Superior temporal gyrus (tissue), 1 donor: Measurements from ENCODE around the gene VPS37C.
"Not testable (repeated sequence)": the region's sequence is repeated elsewhere in the genome, so short reads cannot be mapped to it uniquely, and the experiment has no call there.

Source experiments
- DNase-seq: peaks from one replicate; pipeline ENCODE4 v3.0.0-alpha.2; 2016; ENCODE audit errors: extremely low spot score

VPS37C gene

DNA sequence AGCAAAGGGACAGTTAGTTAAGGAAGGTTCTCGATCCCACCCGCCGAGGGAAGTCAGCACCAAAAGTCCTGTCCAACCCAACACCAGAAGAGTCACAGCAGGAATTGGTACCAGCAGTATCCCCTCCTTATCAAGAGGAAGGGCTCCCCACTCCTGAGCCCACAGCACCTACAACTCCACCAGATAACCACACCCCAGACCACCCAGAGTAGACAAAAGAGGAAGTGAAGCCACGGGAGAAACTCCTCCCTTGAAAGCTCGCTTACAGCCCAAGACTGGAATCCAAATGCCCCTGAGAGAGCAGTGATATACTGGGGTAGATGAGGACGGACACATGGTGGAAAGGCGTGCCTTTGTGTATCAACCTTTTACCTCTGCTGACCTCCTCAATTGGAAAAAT lies 66.2 kb downstream of the VPS37C start:
- no peak for DNase-seq

DNA sequence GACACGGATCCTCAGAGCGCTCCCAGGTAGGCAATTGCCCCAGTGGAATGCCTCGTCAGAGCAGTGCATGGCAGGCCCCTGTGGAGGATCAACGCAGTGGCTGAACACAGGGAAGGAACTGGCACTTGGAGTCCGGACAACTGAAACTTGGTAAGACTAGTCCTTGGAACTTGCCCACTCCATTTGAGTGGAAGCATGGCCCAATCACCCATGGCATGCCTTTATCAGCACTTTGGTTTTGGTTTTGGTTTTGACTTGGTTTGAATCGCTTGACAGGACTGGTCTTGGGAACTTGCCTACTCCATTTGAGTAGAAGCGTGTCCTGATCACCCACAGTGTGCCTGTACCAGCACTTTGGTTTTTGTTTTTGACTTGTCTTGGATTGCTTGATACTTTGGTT lies 67.1 kb downstream of the VPS37C start:
- not testable (repeated sequence) for DNase-seq

DNA sequence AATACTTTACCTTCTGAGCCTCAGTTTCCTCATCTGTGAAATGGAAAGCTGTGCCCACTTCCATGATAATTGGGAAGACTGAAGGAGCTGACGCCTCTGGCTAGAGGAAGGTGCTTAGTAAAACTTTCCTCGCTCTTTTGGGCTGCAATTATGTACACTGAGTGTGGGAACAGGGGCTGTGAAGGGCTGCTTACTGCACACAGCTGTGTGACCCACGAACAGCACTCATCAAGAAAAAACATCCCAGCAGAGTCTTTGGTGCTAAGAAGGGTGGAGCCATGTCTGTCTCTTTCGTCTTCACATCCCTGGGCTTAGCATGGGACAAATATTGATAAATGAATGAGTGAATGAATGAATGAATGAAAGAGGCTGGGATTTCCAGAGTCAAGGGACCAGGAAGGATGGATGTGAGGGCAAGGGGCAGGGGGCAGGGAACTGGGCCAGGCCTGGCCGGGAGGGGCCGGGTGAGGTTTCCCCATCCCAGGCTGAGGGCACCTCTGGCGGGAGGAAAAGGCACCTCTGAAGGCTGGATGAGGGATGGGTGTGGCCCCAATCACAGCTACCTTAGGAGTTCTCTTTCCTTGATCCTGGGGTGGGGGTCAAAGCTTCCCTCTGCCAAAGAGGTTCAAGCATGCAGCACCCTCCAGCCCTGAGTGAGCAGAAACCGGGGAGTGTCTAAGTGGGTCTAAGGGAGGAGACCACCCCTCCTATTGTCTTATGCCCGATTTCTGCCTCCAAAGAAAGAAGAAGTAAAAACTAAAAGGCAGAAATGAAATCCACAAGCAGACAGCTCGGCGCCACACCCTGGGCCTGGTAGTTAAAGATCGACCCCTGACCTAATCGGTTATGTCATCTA lies 68.1 kb downstream of the VPS37C start:
- DNase-seq, result no peak

DNA sequence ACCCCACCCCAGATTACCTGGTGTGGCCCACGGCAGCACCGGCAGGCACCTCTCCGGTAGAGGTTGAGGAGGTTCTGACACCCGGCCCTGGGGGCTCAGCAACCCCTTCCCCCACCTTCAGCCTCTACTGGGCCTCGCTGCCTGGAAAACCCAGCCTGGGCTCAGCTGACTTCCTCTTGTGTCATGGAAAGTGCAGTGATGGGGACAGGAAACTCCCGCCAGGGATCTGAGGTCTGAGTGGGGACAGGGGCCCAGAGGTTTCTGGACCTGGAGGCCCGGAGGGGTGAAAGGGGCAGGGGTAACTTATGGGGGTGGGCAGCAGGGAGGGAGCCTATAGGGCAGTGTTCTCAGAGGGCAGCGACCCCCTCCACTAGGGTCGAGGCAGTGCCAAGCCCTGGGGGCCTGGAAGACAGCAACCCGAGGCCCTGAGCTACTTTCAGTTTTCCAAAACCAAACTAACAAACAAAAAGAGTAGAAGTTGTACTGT lies 68.9 kb downstream of the VPS37C start:
- no peak for DNase-seq

DNA sequence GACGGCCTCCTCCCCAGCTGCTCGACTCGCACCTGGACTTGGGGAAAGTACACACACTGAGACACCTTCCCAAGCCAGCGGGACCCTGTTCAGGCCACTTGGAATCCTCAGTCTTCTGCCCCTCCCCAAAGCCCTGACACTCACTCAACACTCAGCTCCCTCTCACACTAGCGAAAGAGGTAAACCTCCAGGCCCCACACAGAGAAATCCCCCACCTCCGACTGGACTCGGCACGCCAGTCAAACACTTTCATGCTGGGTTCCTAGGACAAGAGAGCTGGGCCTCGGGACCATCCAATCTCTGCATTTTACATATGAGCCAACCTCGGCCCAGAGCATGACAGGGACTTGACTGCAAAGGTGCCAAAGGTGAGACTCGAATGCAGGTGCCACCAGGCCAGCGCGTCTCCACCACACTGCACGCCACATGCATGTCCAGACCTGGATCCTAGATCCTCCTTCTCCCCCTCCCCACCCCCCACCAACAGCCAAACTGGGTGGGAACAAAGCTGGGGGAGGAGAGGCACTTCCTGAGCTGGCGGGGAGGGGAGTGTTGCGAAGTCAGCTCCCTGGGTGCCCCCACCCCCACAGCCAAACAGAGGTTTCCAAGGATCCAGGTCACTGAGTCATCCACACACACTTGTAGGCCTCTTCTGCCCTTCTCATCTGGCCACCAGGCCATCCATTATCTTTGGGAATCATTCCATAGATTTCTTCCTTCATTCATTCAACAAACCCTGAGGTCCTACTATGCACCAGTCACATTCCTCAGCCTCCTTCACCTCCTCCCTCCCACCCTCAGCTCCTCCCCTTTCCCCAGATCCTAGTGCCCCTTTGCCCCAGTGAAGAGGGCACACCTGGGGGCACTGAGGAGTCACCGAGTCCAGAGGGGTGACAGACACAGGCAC lies 69.6 kb downstream of the VPS37C start:
- no peak for DNase-seq

DNA sequence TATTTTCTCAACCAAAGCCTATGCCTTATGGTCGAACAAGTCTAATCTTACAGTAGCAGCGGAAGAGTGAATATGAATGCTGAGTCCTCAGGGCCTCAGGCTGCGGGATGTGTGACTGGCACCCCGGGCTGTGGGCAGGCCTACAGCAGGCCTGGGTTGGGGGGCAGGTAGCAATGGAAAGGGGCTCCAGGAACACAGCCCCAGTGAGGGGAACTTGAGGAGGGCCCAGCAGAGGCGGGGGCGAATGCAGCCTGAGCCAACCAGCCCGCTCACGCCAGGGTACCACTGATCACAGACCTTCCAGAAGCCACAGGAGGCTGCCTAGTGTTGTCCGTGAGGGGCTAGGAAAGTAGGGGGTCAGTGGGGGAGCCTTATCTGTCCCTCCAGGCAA lies 70.2 kb downstream of the VPS37C start:
- DNase-seq, result no peak

DNA sequence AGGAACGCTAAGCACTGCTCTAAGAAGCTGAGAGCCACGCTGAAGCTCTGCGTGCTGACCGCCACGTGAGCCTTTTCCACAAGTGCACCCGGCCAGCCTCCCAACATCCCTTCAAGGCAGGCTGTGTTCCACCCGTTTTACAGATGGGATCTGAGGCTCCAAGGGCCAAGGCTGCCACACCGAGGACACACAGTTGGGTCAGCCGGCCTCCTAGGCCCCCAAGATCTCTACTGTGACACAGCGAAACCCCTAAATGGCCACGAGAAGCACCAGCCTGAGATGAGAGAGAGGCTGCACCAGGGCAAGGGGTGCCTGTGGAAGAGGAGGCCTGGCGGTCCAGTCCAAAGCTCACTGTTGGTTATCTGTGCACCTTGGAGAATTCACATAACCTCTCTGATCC lies 70.7 kb downstream of the VPS37C start:
- DNase-seq, result no peak

DNA sequence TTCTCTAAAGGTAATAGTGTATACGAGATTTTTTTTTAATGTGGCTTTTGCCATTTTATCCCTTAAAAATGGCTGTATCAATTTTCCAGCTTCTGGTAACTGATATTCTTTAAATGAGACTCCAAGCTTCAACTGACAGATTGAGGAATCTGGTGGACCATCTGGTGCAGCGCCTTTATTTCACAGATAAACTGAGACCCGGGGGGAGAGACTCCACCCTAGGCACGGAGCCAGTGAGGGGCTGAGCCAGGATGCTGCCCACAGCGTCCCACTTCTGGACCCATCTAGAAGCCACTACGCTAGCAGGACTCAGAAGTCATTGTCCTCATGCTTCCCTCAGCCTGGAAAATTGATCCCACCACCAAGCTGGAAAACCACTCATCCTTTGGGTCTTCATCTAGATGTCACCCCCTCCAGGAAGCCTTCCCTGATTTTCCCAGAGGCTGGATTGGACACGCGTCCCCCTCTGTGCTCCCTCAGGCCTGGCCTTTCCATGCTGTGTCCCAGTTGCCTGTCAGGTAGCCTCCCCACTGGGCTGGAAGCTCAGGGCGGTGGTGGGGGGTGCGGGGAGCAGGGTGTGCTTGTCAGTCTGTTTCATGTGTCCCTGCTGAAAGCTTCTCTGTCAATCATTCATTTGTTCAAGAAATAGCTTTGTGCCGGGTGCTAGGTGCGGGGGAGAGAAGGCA lies 71.3 kb downstream of the VPS37C start:
- no peak for DNase-seq

DNA sequence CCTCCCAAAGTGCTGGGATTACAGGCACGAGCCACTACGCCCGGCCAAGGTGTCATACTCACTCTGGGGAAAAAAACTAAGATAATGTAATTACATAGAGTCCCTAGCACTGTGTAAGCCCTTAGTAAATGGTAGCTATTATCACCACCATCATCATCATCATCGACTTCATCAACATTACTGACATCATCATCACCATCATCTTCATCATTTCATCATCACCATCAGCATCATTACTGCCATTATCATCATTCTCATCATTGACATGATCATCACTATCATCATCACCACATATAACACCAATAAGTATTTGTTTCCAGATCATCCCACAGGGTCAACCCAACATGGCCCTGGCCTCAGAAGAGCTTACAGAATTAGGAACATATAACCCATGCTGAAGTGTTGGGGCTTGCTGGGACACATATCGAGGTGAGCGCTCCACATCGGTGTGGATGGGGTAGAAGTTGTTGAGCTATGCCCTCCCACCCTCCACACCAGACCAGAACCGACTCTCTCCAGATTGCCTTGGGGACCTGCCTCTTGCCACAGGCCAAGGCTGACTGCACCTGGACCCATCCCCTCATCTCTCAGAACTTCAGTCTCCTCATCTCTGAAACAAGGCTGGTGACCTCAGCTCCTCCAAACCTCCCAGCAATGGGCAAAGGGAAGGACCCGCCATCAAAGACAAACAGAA lies 73.7 kb downstream of the VPS37C start:
- DNase-seq, result no peak

DNA sequence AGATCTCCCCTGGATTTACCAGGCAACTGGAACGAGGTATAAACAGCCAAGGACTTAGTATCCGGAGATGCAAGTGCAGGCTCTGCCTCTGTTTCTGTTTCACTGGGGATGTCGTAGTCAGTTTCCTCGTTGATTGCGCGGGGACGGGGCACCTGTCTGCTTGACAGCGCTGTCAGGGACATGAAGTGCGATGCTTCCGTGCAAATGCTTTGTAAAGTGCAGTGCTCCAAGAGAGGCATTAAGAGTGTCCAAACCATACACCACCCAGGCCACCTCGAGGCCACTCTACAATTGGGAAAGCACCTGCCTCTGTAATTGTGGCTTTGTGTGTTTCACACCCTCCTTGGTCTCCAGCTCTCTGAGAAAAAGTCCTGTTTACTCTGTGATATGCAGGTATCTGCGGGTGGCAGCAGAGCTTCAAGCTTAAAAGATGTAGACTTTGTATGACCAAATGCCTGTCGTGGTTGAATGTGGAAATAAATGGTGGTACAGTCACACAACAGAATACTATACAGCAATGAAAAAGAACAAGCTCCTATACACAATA lies 77.6 kb downstream of the VPS37C start:
- DNase-seq, result no peak

DNA sequence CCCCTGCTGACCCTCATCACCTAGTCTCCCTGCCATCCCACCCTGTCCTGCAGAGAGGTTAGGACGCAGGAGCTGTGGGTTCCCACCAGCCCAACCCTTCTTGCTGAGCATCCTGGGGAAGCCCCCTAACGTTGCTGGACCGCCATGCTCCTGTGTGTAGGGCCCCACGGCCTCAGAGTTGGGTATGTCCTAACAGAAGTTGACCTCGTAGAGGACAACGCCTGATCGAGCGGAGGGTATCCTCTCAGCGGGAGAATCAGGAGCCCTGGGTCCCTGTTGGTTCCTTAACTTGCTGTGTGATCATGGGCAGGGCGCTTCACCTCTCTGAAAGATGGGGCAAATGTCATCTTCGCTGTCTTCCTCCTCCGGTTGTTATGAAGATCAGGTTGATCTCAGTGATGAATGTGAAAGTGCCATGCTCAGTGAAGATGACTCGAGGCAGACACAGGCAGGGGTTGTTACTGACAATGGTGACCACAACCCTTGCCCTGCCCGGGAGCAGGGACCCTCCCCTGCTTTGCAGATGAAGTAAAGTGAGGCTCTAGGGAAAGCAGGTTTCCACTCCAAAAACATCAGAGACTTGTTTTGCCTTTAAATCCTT lies 78.2 kb downstream of the VPS37C start:
- DNase-seq, result no peak

DNA sequence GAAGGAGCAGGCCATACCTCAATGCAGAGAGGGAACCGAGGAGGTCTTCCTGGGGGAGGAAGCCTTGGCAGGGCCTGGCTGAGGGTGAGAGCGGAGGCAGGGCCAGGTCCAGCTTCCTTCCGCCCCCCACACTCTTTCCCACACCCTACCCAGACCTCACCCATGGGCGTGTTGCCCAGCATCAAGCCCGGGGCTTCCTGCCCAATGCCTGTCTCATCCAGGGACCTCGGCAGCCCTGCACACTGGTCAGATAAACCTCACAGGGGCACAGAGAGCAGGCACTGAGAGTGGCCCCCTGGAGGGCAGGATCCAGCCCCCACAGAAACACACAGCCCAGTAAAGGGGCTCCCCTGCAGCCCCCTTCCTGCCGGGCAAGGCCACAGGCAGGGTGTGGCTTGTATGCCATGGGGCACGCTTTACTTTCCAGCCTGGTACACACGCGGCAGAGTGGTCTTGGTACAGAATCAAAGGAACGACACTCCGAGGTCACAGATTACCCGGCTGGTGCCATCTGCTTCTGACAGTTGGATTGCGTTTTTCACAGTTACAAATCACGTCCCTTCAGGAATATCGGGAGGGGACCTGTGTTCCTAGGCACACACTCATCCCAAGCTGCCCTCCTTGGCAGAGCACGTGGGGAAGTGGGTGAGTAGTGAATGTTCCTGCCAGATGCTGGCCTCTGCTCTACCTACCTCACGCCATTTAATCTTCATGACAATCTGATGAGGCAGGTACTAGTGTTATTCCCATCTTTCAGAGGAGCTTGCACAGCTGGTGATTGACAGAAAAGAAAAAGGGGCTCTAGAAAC lies 79.0 kb downstream of the VPS37C start:
- no peak for DNase-seq

DNA sequence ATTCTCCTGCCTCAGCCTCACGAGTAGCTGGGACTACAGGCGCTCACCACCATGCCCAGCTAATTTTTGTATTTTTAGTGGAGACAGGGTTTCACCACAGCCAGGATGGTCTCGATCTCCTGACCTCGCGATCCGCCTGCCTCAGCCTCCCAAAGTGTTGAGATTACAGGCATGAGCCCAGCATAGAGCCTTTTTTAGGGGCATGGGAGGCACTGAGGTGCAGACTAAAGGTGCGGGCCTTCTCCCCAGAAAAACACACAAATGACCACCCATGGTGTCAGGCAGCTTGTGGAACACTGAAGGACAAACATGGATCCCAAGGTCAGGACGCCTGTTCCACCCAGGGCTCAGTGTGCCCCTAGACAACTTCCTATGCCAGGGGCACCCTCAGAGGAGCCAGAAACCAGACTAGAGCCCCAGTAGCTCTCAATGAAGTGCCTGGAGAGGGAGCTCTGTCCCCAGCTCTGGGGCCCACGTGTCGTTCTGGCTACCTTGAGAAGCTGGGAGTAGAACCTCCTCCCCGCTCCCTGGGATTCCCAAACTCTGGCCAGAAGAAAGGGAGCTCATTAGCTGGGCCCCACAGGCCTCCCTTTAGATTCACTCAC lies 80.1 kb downstream of the VPS37C start:
- DNase-seq, result no peak

DNA sequence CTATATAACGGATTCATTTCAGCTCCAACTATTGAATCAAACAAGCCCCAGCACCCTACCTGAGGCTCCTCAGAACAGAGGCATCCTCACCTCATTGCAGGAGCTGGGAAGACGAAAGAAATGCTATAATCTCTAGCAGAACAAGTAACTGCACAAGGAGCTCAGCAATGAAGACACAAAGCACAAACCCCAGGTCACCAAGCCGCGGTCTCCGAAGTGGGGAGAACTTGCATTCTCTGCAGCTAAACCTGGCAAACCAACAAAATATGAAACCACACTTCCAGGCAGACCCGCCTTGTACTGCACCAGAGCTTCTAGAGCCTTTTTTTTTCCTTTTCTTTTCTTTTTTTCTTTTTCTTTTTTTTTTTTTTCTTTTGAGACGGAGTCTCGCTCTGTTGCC lies 80.7 kb downstream of the VPS37C start:
- no peak for DNase-seq
